NK-92 (cell line): Measurements from ENCODE around the gene PTBP3.
"Not testable (repeated sequence)": the region's sequence is repeated elsewhere in the genome, so short reads cannot be mapped to it uniquely, and the experiment has no call there.

Experiments used
- DNase-seq: peaks from one replicate; lab custom pipeline; 2025; ENCODE audit not compliant: unreplicated experiment; lab: John Stamatoyannopoulos, UW

The PTBP3 gene

DNA sequence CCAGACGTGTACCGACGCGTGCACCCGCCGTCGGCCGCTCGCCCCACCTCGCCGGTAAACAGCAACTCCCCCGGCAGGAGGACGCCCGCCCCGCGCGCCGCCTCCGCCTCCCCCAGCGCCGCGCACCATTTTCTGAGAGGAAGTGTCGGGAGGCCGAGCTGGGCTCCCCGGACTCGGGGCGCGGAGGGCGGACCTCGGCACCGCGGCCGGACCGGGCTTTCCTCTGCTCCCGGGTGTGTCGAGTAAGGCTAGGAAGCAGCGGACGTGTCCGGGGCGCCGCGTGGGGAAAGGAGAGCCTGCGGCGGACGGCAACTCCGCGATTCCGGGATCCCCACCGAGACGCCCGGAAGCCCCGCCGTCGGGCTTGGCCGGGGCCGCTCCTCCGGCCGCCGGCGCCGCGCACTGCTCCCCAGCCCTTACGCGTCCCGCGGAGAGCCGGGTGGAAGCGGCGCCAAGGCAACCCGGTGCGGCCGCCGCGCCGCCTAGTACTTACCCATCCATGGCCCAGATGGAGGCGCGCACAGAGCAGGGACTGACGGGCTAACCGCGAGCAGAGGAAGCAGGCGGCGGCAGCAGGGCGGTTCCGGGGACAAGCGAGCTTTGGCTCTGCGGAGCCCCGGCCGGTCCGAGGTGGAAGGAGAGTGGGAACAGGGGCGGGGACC is at the start of gene PTBP3:
Gene PTBP3, minus strand, starts transcription at position 643 of the 662 bp plus-strand sequence. CDS start 35,754 bp downstream, outside the sequence.
- no peak for DNase-seq

GRCh38 chr9:112382501-112383364 is 49.3 kb upstream of the PTBP3 start:
- DNase-seq = no peak

DNA sequence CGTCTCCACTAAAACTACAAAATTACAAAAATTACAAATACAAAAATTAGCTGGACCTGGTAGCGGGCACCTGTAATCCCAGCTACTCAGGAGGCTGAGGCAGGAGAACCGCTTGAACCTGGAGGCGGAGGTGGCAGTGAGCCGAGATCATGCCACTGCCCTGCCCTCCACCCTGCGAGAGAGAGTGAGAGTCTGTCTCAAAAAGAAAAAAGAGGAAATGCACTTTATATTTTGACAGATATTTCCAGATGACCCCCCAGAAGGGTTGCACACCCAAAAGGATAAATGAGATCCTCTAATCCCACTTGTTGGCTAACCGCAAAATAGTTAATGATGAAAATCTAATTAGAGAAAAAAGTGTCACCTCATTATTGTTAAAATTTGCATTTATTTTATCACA is 48.6 kb upstream of the PTBP3 start:
- no peak for DNase-seq

DNA sequence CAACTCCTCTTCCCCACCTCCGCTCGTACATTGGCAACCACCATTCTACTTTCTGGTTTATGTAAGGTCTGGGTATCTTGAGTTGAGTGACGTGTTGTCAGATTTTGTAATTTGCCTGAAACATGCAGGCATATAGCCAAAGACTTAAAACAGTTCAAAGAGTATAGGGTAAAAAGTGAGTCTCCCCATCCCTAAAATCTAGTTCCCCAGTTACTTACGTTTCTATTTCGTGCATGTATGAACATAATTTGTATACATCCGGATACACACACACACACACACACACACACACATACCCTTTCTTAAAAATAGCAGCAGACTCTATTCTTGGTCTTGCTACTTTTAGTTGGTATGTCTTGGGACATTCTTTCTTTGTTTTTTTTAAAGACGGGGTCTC is 47.4 kb upstream of the PTBP3 start:
- DNase-seq = no peak

DNA sequence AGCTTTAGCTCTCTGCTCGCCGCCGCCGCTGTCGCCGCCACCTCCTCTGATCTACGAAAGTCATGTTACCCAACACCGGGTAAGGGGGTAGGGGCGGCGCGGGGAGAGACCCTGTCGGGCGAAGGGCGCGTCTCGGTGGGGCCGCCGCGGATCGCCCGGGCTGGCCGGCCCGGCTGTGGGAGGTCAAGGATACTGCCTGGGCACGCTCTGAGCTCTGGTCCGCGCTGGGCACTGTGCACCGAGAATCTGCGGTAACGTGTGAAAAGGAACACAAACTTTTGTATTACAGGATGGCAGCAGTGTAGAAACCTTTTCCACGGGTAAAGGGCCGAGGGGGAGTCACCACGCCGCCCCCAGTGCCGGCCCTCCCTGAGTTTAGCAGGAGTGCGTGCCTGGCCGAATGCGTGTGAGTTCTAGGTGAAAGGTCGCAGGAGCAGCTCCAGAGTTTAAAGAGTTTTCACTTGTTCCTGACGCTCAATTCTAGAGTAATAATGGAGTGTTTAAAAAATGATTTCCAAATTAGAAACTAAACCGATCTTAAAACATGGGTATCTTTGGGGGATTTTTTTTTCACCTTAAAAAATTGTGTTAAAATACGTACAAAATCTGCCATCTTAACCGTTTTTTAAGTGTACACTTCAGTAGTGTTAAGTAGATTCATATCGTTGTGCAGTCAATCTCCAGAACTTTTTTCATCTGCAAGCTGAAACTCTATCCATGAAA is 46.8 kb upstream of the PTBP3 start, which contains the start of gene HSDL2:
Gene HSDL2, plus strand, starts transcription at position 7 of the 723 bp plus-strand sequence. Its CDS starts 56 bp downstream, at position 63.
- DNase-seq = no peak

GRCh38 chr9:112379177-112380101 is 46.0 kb upstream of the PTBP3 start:
- DNase-seq = peak; percentile 81

DNA sequence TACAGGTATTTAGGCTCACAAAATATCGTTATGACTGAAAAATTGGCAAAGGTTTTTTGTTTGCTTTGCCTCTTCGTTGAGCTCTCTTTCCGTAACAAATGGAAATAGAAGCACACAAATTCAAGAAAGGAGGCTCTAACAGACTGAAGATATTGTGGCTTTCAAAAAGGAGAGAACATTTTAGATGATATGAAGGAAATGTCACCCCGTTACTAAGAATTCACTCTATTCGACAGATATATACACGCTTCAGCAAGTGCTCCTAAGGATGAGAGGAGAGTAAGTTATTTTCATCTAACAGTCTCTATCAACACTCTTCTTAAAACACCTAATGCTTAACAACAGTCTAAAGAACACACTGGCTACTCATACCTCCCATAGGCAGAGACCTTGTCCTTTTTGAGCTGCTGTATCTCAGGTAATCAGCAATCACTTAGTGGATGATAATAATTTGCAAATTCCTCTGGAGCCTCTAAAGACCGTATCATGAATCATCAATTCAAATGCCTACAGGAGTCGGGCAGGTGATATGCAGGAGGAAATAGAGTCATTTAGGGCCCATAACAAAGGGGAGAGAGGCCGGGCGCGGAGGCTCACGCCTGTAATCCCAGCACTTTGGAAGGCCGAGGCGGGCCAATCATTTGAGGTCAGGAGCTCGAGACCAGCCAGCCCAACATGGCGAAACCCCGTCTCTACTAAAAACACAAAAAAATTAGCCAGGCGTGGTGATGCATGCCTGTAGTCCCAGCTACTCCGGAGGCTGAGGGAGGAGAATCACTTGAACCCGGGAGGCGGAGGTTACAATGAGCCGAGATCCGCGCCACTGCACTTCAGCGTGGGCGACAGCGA is 45.1 kb upstream of the PTBP3 start:
- no peak for DNase-seq

GRCh38 chr9:112377684-112378327 is 44.4 kb upstream of the PTBP3 start:
- no peak for DNase-seq

GRCh38 chr9:112377087-112377486 is 43.7 kb upstream of the PTBP3 start:
- no peak for DNase-seq

DNA sequence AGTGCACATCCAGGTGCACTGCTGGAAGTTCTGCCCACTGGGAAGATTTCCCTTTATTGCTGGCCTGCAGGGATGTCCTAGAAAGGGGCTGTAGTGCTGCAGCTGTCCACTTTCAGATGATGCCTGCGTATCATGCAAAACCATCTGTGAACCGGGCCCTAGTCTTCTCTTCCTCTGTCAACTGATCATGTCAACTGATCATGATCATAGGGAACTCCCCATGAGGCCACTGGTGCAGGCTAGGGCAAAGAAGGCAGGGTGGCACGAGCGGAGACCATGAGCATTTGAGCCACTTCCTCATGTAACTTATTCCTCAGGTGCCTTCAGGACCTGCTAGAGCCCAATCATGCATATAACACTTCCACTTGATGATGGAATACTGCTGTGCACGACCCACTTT is 41.9 kb upstream of the PTBP3 start:
- DNase-seq = no peak

DNA sequence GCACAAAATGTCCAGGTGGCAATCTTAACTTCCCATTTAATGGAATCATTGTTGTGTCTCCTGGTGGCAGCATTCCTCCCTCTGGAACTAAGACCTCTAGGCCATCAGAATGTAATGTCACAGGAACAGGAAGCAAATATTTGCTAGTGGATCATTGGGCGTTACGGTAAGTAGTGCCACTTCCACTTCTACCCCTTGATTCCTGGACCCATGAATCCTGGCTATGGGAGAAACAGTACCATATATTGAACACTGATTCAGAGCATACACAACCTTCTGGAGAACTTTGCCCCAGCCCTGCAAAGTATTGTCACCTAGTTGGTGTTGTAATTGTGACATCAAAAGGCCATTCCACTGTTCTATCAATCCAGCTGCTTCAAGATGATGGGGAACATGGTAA is 40.8 kb upstream of the PTBP3 start:
- DNase-seq = not testable (repeated sequence)

DNA sequence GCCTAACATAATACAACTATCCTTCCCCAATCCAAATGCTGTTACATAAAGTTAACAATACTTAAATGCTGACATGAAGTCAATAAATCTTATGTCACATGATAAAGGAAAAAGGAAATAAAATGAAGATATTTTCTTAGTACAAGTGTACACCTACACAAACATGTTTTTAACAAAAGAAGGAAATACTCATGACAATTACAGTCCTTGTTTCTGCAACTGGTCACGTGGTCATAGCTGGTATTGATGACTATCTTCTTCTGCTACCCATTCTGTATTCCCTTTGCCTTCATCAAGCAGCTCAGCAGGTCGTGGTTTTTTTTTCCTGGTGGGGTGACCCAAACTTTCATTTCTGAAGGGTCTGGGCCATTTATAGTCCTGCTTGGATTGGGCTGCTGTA is 40.2 kb upstream of the PTBP3 start:
- DNase-seq = not testable (repeated sequence)

DNA sequence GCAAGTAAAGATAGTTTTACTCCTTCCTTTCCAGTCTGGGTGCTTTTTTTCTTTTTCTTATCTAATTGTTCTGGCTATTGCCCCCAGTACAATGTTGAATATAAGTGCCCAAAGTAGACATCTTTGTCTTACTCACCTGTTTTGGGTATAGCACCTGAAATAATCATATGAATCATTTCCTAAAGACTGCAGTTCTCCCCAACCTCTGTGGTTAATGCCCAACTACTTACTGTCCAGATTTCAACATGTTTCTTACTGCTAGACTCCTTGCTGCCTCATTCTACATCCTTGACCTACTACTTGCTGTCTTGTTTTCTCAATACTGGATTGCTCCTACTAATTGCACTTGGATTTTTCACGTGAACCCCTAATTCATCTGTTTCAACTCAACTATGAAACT is 37.6 kb upstream of the PTBP3 start:
- no peak for DNase-seq

DNA sequence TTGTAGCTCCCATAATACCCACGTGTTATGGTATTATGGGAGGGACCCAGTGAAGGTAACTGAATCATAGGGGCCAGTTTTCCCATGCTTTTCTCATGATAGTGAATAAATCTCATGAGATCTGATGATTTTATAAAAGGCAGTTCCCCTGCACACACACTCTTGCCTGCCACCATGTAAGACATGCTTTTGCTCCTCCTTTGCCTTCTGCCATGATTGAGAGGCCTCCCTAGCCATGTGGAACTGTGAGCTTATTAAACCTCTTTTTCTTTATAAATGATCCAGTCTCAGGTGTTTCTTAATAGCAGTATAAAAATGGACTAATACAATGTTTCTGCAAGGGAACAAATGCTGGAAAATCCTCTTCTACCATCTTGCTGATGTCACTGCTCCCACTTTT is 36.4 kb upstream of the PTBP3 start:
- no peak for DNase-seq

DNA sequence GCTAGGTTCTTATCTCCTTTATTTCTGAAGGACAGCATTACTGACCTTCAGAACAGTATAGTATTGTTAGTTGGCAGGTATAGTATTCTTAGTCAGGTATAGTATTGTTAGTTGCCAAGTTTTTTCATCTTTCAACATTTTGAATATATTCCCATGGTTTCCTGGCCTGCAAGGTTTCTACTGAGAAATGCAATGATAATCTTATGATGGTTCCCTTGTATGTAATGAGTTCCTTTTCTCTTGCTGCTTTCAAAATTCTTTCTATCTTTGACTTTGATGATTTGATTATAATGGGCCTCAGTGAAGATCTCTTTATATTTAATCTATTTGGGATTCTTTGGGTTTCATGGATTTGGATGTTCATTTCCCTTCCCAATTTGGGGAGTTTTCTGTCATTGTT is 34.0 kb upstream of the PTBP3 start:
- no peak for DNase-seq

GRCh38 chr9:112366591-112366990 is 33.2 kb upstream of the PTBP3 start:
- DNase-seq = no peak

DNA sequence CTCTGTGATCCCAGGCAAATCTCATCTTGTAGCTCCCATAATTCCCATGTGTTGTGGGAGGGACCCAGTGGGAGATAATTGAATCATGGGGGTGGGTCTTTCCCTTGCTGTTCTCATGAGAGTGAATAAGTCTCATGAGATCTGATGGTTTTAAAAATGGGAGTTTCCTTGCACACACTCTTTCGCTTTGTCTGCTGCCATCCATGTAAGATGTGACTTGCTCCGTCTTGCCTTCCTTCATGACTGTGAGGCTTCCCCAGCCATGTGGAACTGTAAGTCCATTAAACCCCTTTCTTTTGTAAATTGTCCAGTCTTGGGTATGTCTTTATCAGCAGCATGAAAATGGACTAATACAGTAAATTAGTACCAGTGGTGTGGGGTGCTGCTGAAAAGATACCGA is 31.8 kb upstream of the PTBP3 start:
- not testable (repeated sequence) for DNase-seq

DNA sequence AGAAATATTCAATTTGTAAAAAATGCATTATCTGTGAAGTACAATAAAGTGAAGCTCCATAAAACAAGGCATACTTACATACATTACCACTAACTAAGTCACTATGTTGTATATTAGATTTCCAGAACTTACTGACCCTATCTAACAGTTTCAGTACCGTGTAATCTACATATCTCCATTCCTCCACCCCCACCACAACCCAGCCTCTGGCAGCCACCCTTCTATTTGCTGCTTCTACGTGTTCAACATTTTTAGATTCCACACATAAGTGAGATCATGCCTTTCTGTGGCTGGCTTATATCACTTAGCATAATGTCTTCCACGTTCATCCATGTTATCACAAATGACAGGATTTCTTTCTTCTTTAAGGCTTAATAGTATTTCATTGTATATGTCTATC is 31.3 kb upstream of the PTBP3 start:
- no peak for DNase-seq

DNA sequence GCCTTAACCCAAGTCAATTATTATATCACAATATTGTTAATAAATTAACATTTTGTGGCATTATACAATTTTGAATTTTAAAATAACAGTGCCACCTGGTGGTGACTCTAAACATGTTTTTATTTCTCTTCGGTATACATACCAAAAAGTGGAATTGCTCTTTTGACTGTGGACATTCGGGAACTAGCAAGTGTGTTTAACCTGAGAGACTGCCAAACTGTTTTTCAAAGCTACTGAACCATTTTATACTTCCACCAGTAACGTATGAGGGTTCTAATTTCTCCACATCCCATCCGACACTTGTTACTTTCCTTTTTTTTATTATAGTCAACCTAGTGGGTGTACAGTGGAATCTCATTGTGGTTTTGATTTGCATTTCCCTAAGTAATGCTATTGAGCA is 28.2 kb upstream of the PTBP3 start:
- DNase-seq = no peak
